GM21723 (cell line): ENCODE results near the gene AGTR1.
"Not testable (repeated sequence)": the region's sequence is repeated elsewhere in the genome, so short reads cannot be mapped to it uniquely, and the experiment has no call there.

Experiments used
- ATAC-seq: cut with Tn5 transposase; IDR thresholded peaks from one replicate; pipeline ENCODE4 v1.9.1; 2021; ENCODE audit warnings: mild to moderate bottlenecking, moderate library complexity; ENCODE audit not compliant: unreplicated experiment

The AGTR1 gene

GRCh38 chr3:148757238-148758215, 59.8 kb downstream of the AGTR1 start:
- no peak for ATAC-seq

GRCh38 chr3:148758303-148758884, 60.7 kb downstream of the AGTR1 start:
- no peak for ATAC-seq

GRCh38 chr3:148759430-148759829, 61.7 kb downstream of the AGTR1 start:
- ATAC-seq = no peak

GRCh38 chr3:148763156-148763680, 65.5 kb downstream of the AGTR1 start:
- ATAC-seq = no peak

GRCh38 chr3:148763986-148764935, 66.6 kb downstream of the AGTR1 start:
- ATAC-seq = no peak

- no peak for ATAC-seq
Observed at GRCh38 chr3:148772361-148772760, 74.7 kb downstream of the AGTR1 start.

- ATAC-seq = no peak
Observed at GRCh38 chr3:148772835-148773234, 75.1 kb downstream of the AGTR1 start.

- no peak for ATAC-seq
Observed at GRCh38 chr3:148773805-148774204, 76.1 kb downstream of the AGTR1 start.

- no peak for ATAC-seq
Observed at GRCh38 chr3:148778926-148779325, 81.2 kb downstream of the AGTR1 start.

GRCh38 chr3:148785026-148785425, 87.3 kb downstream of the AGTR1 start:
- not testable (repeated sequence) for ATAC-seq

- ATAC-seq = not testable (repeated sequence)
Observed at GRCh38 chr3:148786159-148786558, 88.5 kb downstream of the AGTR1 start.

GRCh38 chr3:148789146-148789545, 91.4 kb downstream of the AGTR1 start:
- ATAC-seq = no peak

GRCh38 chr3:148789906-148790305, 92.2 kb downstream of the AGTR1 start:
- no peak for ATAC-seq

- no peak for ATAC-seq
Observed at GRCh38 chr3:148790370-148790769, 92.7 kb downstream of the AGTR1 start.

GRCh38 chr3:148790851-148791735, 93.4 kb downstream of the AGTR1 start:
- ATAC-seq = no peak

- no peak for ATAC-seq
Observed at GRCh38 chr3:148791920-148792319, 94.2 kb downstream of the AGTR1 start.

- ATAC-seq = no peak
Observed at GRCh38 chr3:148792516-148792915, 94.8 kb downstream of the AGTR1 start.
